Upper lobe of left lung (tissue), 4 donors: Measurements from ENCODE around the gene FOXP1.

Source experiments
- EP300 ChIP-seq, 4 donors: sonication (generic); formaldehyde crosslinking; IDR thresholded peaks; one replicate each; pipeline ENCODE4 v1.5.1; 2017; ENCODE audit warnings: antibody characterized with exemption in 4 of 4, control low read depth in 2 of 4
- POLR2A ChIP-seq, 4 donors: fragments of 450-650 bp; IDR thresholded peaks; one replicate each; pipeline ENCODE4 v1.5.1; 2016 to 2017; ENCODE audit warnings: antibody characterized with exemption in 4 of 4, mild to moderate bottlenecking in 2 of 4
- POLR2AphosphoS5 ChIP-seq, 2 donors: sonication (generic); formaldehyde crosslinking; IDR thresholded peaks; one replicate each; pipeline ENCODE4 v1.5.1; 2017; ENCODE audit warnings: antibody characterized with exemption in 2 of 2
- TF ChIP-seq, protein P1 (sequence below), 6 experiments: fragments of 450-650 bp in 4 of 6; fragments of 200-600 bp in 2 of 6; sonication (generic) in 2 of 6; IDR thresholded peaks; one replicate each; pipeline ENCODE4 v1.5.1; 2016 to 2019; ENCODE audit warnings: antibody characterized with exemption in 6 of 6

DNA sequence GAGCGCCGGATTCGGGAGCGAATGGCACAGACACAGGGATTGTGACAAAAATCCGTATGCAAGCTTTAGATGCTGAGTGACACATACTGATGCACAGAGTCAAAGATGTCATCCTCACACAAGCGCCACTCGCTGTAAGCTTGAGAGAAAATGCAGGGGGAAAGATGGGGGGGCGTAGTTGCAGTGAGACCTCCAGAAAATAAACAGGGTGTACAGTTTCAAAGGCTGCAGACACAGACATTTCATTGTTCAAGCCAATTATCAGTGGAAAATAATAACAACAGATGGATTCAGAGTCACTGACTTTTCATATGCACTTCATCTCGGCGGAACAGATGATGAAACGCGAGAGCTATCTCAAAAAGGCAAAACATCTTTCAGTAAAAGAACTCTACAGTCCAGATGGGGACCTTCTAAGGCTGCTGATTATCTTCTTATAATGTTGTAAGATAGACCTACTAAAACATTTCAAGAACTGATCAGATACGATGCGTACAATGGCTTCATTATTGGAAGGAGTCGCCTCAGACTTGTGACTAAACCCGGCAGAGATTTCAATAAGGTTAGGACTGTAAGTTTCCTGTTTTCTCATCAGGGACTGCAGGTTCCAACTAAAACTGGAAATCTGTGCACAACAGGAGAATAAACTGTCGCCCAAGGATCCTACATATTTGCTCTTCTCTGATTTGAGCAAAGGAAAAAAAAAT, 275.4 kb downstream of the FOXP1 start:
- no peak for TF ChIP-seq EP300 (IDR thresholded peaks at IDR 0.05)
- TF ChIP-seq POLR2AphosphoS5 (IDR thresholded peaks at IDR 0.05): no peak
- TF ChIP-seq, protein P1, sequence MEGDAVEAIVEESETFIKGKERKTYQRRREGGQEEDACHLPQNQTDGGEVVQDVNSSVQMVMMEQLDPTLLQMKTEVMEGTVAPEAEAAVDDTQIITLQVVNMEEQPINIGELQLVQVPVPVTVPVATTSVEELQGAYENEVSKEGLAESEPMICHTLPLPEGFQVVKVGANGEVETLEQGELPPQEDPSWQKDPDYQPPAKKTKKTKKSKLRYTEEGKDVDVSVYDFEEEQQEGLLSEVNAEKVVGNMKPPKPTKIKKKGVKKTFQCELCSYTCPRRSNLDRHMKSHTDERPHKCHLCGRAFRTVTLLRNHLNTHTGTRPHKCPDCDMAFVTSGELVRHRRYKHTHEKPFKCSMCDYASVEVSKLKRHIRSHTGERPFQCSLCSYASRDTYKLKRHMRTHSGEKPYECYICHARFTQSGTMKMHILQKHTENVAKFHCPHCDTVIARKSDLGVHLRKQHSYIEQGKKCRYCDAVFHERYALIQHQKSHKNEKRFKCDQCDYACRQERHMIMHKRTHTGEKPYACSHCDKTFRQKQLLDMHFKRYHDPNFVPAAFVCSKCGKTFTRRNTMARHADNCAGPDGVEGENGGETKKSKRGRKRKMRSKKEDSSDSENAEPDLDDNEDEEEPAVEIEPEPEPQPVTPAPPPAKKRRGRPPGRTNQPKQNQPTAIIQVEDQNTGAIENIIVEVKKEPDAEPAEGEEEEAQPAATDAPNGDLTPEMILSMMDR (IDR thresholded peaks at IDR 0.05): no peak
- TF ChIP-seq POLR2A (IDR thresholded peaks at IDR 0.05): no peak
